DMS 273 (cell line): ENCODE measurements around the gene PLA2G4A.

Source experiments
- DNase-seq: peaks from one replicate; lab custom pipeline; 2025; ENCODE audit not compliant: unreplicated experiment; lab: John Stamatoyannopoulos, UW

PLA2G4A gene

GRCh38 chr1:186831168-186831567 lies 2.4 kb downstream of the PLA2G4A start:
- no peak for DNase-seq

- DNase-seq = no peak
Measured at GRCh38 chr1:186834399-186834958, 5.7 kb downstream of the PLA2G4A start.

DNA sequence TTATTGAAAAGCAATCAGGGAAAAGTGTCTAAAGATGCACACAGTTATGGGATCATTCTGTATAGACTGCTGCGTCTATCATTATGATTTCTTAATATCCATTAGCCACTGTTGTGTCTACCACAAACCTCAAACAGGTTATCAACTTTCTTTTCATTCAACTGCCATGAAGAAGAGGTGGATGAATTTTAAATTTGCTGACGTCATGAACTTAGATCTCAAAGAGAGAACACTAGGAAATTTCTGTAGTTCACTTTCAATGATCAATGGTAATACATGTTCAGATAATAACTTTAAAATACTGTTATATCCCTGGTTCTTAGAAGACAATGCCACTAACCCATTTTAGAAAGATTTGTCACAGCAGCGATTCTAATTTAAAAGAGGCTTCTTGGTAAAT lies 6.7 kb downstream of the PLA2G4A start:
- no peak for DNase-seq

GRCh38 chr1:186837806-186838205 lies 9.1 kb downstream of the PLA2G4A start:
- no peak for DNase-seq

- no peak for DNase-seq
Measured at GRCh38 chr1:186838380-186839040, 9.8 kb downstream of the PLA2G4A start.

GRCh38 chr1:186839041-186839400 lies 10.3 kb downstream of the PLA2G4A start:
- no peak for DNase-seq

GRCh38 chr1:186841599-186841998 lies 12.8 kb downstream of the PLA2G4A start:
- no peak for DNase-seq

DNA sequence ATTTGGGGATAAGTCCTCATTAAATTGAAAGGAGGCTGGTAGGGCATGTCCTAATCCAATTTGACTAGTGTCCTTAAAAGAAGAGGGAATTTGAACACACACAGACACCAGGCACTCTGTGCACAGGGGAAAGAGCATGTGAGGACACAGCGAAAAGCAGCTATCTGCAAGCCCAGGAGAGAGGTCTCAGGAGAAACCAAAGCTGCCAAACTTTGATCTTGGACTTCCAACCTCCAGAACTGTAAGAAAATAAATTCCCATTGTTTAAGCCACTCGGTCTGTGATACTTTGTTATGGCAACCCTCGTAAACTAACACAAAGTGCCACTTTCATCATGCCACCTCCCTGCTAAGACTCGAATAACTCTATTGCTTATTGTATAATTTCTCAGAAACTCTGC lies 13.8 kb downstream of the PLA2G4A start:
- no peak for DNase-seq

GRCh38 chr1:186843226-186843625 lies 14.5 kb downstream of the PLA2G4A start:
- no peak for DNase-seq

DNA sequence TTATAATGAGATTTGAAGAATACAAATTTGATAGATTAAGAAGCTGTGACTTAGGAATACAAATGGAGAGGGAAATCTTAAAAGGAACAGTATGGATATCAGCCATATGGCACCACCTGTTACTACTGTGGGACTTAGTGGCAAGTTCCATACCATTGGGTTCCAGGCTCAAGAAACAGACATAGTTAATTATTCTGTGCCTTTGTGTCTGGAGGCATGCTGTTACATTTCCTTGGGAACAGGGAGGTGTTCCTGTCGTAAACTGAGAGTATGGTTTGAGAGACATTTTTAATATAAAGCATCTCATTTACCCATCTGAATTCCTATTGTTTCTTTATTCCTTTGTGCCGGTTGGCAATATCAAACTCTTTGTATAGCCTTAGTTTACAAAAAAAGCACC lies 15.2 kb downstream of the PLA2G4A start:
- DNase-seq = no peak

- no peak for DNase-seq
Measured at GRCh38 chr1:186845576-186846210, 16.9 kb downstream of the PLA2G4A start.

- DNase-seq = no peak
Measured at GRCh38 chr1:186848509-186849130, 19.9 kb downstream of the PLA2G4A start.

DNA sequence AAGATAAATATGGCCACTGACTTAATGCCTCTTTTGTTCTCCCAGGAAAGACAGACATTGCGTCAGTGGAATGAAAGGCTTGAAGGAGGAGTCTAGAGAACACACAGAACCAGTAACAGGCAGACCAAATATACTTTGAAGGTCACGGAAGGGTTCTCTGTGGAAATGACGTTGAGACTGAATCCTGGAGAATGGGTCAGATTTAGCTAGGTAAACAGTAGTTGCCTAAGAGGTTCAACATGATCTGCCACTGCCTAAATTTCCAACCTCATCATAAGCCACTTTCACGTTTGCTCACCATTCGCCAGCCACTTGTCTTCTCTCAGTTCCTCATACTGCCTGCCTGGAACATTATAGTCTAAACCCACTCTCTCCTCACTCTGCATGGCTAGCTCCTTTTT lies 20.5 kb downstream of the PLA2G4A start:
- DNase-seq = no peak

DNA sequence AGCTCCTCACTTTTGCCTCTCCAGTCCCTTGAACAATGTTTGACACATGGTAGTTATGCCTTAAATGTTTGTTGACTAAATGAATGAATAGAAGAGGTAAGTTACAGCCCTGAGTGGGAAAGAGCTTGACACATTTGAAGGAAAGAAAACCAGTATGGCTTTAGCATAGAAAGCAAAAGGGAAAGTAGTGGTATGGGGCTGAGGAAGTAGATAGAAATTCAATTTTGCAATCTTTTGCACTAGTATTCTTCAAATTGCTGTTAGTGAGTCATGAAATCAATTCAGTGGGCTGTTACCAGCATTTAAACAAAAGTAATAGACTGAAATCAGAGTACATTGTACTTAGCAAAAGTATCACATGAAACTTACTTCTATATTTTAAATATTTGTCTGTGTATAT lies 21.1 kb downstream of the PLA2G4A start:
- DNase-seq = no peak

GRCh38 chr1:186854102-186854501 lies 25.4 kb downstream of the PLA2G4A start:
- no peak for DNase-seq

DNA sequence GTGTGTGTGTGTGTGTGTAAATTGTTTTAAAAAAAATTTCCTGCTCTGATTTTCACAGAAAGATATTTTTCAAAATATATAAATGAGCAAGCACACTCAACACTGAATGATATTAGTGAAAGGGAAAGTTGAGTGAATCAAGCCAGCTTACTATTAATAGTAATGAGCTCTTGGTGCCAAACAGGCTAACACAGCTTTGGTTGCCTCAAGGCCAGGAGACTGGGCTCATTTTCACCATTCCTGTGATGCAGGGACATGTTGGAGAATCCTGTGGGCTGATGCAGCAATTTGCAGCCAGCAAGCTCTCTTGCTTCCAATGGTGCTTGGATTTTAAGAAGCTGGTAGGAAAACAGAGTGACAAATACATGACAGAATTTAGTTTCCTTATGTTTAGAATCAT lies 30.2 kb downstream of the PLA2G4A start:
- no peak for DNase-seq

- no peak for DNase-seq
Measured at GRCh38 chr1:186859995-186860394, 31.2 kb downstream of the PLA2G4A start.

DNA sequence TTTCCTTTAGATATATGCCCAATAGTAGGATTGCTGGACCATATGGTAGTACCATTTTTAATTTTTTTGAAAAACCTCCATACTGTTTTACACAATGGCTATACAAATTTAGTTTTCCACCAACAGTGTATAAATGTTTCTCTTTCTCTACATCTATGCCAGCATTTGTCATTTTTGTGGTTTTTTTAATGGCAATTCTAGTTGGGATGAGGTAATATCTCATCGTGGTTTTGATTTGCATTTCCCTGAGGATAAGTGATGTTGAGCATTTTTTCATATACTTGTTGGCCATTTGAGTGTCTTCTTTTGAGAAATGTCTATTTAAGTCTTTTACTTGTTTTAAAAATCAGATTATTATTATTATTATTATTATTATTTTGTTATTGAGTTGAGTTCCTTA lies 35.5 kb downstream of the PLA2G4A start:
- DNase-seq = no peak

GRCh38 chr1:186865253-186865652 lies 36.5 kb downstream of the PLA2G4A start:
- DNase-seq = no peak

- no peak for DNase-seq
Measured at GRCh38 chr1:186865857-186866256, 37.1 kb downstream of the PLA2G4A start.

DNA sequence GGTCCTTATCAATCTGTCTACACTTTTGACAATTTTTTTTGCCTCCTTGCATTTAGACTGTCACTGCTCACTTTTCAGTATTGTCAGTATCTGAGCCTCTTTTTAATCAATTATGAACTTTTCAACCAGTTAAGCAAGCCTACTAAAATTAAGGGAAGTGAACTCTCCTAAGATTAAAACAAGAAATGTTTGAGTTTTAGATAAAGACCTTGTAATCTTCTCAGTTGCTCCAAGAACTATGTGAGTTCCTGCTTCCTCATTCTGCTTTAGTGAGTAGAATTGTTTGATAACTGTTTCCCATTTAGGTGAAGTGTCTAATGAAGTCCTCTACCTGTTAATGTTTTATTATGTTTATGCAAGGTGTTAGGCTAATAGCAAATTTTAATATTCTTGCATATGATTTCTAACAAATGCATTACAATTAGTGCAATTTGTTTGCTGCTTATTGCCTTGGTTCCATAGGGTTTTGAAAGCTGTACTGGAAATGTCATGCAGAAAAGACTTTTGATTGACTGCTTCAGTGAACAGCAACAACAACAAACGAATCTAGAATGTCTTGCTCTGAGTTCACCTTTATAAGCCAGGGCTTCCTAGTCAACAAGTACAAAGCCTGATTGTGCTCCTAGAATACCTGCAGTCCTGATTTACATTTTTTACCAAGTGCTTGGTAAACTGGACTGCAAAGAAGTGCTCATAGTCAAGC lies 40.9 kb downstream of the PLA2G4A start:
- DNase-seq = no peak

- no peak for DNase-seq
Measured at GRCh38 chr1:186871784-186872183, 43.0 kb downstream of the PLA2G4A start.
